HEK293 (cell line): Measurements from ENCODE around the gene CYP4A11.

Experiments used
- CTCF ChIA-PET: fragments of 350-600 bp; formaldehyde crosslinking; extraction: SDS; loops from one replicate; lab custom pipeline; 2021; ENCODE audit warnings: antibody characterized with exemption; lab: Yijun Ruan, JAX
- POLR2A ChIA-PET: fragments of 300-600 bp; formaldehyde crosslinking; extraction: SDS; loops from one replicate; lab custom pipeline; 2020; ENCODE audit warnings: antibody characterized with exemption, inconsistent platforms; lab: Yijun Ruan, JAX
- H3K27ac ChIP-seq: fragments of 200-500 bp; sonication (Bioruptor generic); 2 replicates; pipeline ENCODE4 v1.5.1; 2014; ENCODE audit warnings: low read depth, low read length, control low read depth, inconsistent platforms; ENCODE audit errors: extremely low read depth
- H3K36me3 ChIP-seq, 2 experiments: fragments of 200-500 bp in 1 of 2; sonication (Bioruptor generic) in 1 of 2; 1 replicate in 1 of 2; 2 replicates in 1 of 2; pipeline ENCODE4 v1.5.1; 2014 to 2017; ENCODE audit warnings: inconsistent platforms in 2 of 2, low read length in 2 of 2; ENCODE audit not compliant: control insufficient read depth in 2 of 2, insufficient read depth in 1 of 2
- H3K4me1 ChIP-seq: fragments of 200-500 bp; sonication (Bioruptor generic); 2 replicates; pipeline ENCODE4 v1.5.1; 2014; ENCODE audit warnings: mild to moderate bottlenecking, low read length, inconsistent platforms; ENCODE audit not compliant: control insufficient read depth, insufficient read depth
- H3K4me3 ChIP-seq: 2 replicates; pipeline ENCODE4 v1.5.1; 2011; ENCODE audit warnings: low read depth, mild to moderate bottlenecking, control low read depth, low read length, moderate library complexity
- H3K9me3 ChIP-seq: fragments of 200-500 bp; sonication (Bioruptor generic); 2 replicates; pipeline ENCODE4 v1.5.1; 2014; ENCODE audit warnings: low read depth, low read length, inconsistent platforms; ENCODE audit not compliant: control insufficient read depth, insufficient read depth
- HOXD13 ChIP-seq: sonication (generic); formaldehyde crosslinking; IDR thresholded peaks from 2 replicates; pipeline ENCODE4 v1.8.0; 2022; ENCODE audit warnings: missing genetic modification reagents, borderline replicate concordance
- OVOL3 ChIP-seq: fragments of 450-650 bp; formaldehyde crosslinking; IDR thresholded peaks from 2 replicates; pipeline ENCODE4 v1.5.1; 2016; ENCODE audit warnings: missing biosample characterization, missing genetic modification characterization
- PATZ1 ChIP-seq: fragments of 450-650 bp; formaldehyde crosslinking; IDR thresholded peaks from 2 replicates; pipeline ENCODE4 v1.5.1; 2016; ENCODE audit warnings: missing biosample characterization, missing genetic modification characterization
- PRDM4 ChIP-seq: fragments of 450-650 bp; formaldehyde crosslinking; IDR thresholded peaks from 2 replicates; pipeline ENCODE4 v1.5.1; 2017; ENCODE audit warnings: missing biosample characterization, missing genetic modification characterization
- REST ChIP-seq: fragments of 450-650 bp; formaldehyde crosslinking; IDR thresholded peaks from 2 replicates; pipeline ENCODE4 v1.5.1; 2016; ENCODE audit warnings: missing biosample characterization, missing genetic modification characterization
- ZNF114 ChIP-seq: fragments of 450-650 bp; formaldehyde crosslinking; IDR thresholded peaks from 2 replicates; pipeline ENCODE4 v1.5.0; 2017; ENCODE audit warnings: missing biosample characterization, missing genetic modification characterization
- ZNF175 ChIP-seq: fragments of 450-650 bp; formaldehyde crosslinking; IDR thresholded peaks from 2 replicates; pipeline ENCODE4 v1.5.1; 2016; ENCODE audit warnings: missing biosample characterization, missing genetic modification characterization
- ZNF2 ChIP-seq: fragments of 450-650 bp; formaldehyde crosslinking; IDR thresholded peaks from 2 replicates; pipeline ENCODE4 v1.5.1; 2016; ENCODE audit warnings: missing biosample characterization, missing genetic modification characterization
- ZNF221 ChIP-seq: fragments of 450-650 bp; formaldehyde crosslinking; IDR thresholded peaks from 2 replicates; pipeline ENCODE4 v1.5.1; 2017; ENCODE audit warnings: missing biosample characterization, missing genetic modification characterization, borderline replicate concordance
- ZNF248 ChIP-seq: fragments of 450-650 bp; formaldehyde crosslinking; IDR thresholded peaks from 2 replicates; pipeline ENCODE4 v1.5.1; 2017; ENCODE audit warnings: missing biosample characterization, missing genetic modification characterization
- ZNF514 ChIP-seq: fragments of 450-650 bp; formaldehyde crosslinking; IDR thresholded peaks from 2 replicates; pipeline ENCODE4 v1.5.1; 2016; ENCODE audit warnings: missing biosample characterization, missing genetic modification characterization
- ZNF544 ChIP-seq: fragments of 450-650 bp; formaldehyde crosslinking; IDR thresholded peaks from 2 replicates; pipeline ENCODE4 v1.5.0; 2017; ENCODE audit warnings: missing biosample characterization, missing genetic modification characterization
- ZNF621 ChIP-seq: fragments of 450-650 bp; formaldehyde crosslinking; IDR thresholded peaks from 2 replicates; pipeline ENCODE4 v1.5.1; 2017; ENCODE audit warnings: missing biosample characterization, missing genetic modification characterization
- ZNF623 ChIP-seq: fragments of 450-650 bp; formaldehyde crosslinking; IDR thresholded peaks from 2 replicates; pipeline ENCODE4 v1.5.1; 2016; ENCODE audit warnings: missing biosample characterization, missing genetic modification characterization
- ZNF658 ChIP-seq: fragments of 450-650 bp; formaldehyde crosslinking; IDR thresholded peaks from 2 replicates; pipeline ENCODE4; 2016; ENCODE audit warnings: missing biosample characterization, missing genetic modification characterization
- ZSCAN18 ChIP-seq: fragments of 450-650 bp; formaldehyde crosslinking; IDR thresholded peaks from 2 replicates; pipeline ENCODE4 v1.5.1; 2016; ENCODE audit warnings: missing biosample characterization, missing genetic modification characterization

The CYP4A11 gene

GRCh38 chr1:46931151-46931550 is 10.1 kb downstream of the CYP4A11 start:
- no peaks in the 10 kb centered on the region for H3K36me3 ChIP-seq
- H3K27ac ChIP-seq: no peak overlapping the region
- ChIA-PET POLR2A (no interaction called here), CTCF (interaction anchor here (0.6 kb wide), 1 partner anchor 78 kb away, joined by 3 read pairs; no protein-coding TSS in a partner anchor)
- H3K4me3 ChIP-seq: no peak overlapping the region
- H3K9me3 ChIP-seq: no peaks in the 10 kb centered on the region
- no peaks in the 10 kb centered on the region for H3K4me1 ChIP-seq
- TF ChIP-seq REST (tag by site-specific recombination) (peak; percentile 66; the same call in 1 of the 2 replicates), HOXD13 (CRISPR knock-in tag) (no peak), OVOL3 (tag by site-specific recombination) (no peak)

- Histone ChIP-seq H3K27ac (no peak overlapping the region), H3K4me1 (no peaks in the 10 kb centered on the region), H3K4me3 (no peak overlapping the region), H3K36me3 (no peaks in the 10 kb centered on the region), H3K9me3 (no peaks in the 10 kb centered on the region)
- POLR2A ChIA-PET: no interaction called here
- CTCF ChIA-PET: no interaction called here
- TF ChIP-seq ZNF658 (tag by site-specific recombination) (no peak), ZNF114 (tag by site-specific recombination) (no peak), ZNF248 (tag by site-specific recombination) (no peak), PATZ1 (tag by site-specific recombination) (no peak), ZNF544 (tag by site-specific recombination) (no peak), ZNF621 (tag by site-specific recombination) (no peak), ZNF175 (tag by site-specific recombination) (no peak)
Measured at GRCh38 chr1:46927249-46927835, 13.9 kb downstream of the CYP4A11 start.

GRCh38 chr1:46910790-46911189 is 30.5 kb downstream of the CYP4A11 start:
- H3K4me3 ChIP-seq: no peak overlapping the region
- H3K27ac ChIP-seq: no peak overlapping the region
- ChIA-PET CTCF (interaction anchor here (0.6 kb wide), 1 partner anchor 180 kb away, joined by 3 read pairs; no protein-coding TSS in a partner anchor), POLR2A (no interaction called here)
- TF ChIP-seq ZNF248 (tag by site-specific recombination) (no peak), ZSCAN18 (tag by site-specific recombination) (no peak), ZNF2 (tag by site-specific recombination) (no peak), ZNF514 (tag by site-specific recombination) (no peak), ZNF623 (tag by site-specific recombination) (no peak), OVOL3 (tag by site-specific recombination) (no peak), PRDM4 (tag by site-specific recombination) (no peak), ZNF221 (no peak)
- H3K36me3 ChIP-seq: no peaks in the 10 kb centered on the region
- no peaks in the 10 kb centered on the region for H3K9me3 ChIP-seq
- H3K4me1 ChIP-seq: no peaks in the 10 kb centered on the region
